HPDE6-E6E7 (cell line): ENCODE data around the gene EXOC4.

ENCODE experiments used
- DNase-seq: peaks from one replicate; pipeline ENCODE4 v3.0.0; 2011; ENCODE audit warnings: missing footprints; ENCODE audit errors: extremely low spot score

Gene EXOC4

GRCh38 chr7:133824132-133824531 is 571.3 kb downstream of the EXOC4 start:
- no peak for DNase-seq

GRCh38 chr7:133827707-133828623 is 575.1 kb downstream of the EXOC4 start:
- peak; percentile 12 for DNase-seq

- no peak for DNase-seq
These were observed 576.0 kb downstream of the EXOC4 start for GRCh38 chr7:133828906-133829305.

DNA sequence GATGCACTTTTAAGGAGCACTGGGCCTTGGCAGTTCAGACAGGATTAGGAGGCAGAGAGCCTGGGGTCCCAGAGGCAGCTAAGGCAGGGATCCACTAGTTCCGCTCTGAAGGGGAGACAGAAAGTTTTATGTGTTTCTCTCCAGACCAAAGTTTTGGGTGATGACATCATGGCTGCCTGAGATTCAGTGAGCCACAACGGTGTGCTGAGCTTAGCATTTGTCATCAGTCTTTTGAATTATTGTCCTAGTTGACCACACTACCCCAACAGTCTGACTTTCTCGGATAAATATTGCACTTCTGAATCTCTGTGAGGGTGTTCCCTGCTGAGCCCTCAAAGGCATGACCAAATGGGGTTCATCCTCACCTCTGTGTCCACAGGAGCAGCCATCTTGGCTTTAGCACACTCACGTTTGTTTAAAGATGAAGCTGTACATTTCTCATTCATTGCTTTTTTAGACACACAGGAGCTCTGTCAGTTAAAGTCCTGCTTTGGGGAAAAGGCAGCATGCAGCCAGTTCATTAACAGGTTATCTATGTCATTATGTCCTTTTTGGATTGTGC is 576.5 kb downstream of the EXOC4 start:
- no peak for DNase-seq

DNA sequence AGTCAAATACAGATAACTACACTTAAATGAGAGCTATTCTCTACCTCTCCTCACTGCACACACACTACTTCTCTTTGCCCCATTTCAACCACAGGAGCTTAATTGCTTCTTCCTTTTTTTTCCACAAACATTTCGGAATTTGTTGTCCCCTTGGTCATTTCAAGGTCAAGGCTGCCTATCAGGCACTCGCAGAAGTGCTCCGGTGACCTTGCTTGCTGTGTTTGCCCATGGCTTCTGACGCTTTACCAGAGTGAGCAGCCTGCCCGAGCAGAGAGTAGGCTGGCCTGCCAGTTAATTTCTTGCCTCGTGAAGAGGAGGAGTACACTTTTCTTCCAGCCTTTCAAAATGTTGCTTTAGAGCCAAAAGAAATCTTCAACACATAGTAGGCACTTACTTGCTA is 577.2 kb downstream of the EXOC4 start:
- DNase-seq: no peak

- DNase-seq: no peak
These were observed 583.8 kb downstream of the EXOC4 start for GRCh38 chr7:133836666-133837065.

- DNase-seq: no peak
These were observed 584.3 kb downstream of the EXOC4 start for GRCh38 chr7:133837224-133837623.

GRCh38 chr7:133839121-133839520 is 586.2 kb downstream of the EXOC4 start:
- no peak for DNase-seq

GRCh38 chr7:133843341-133843740 is 590.5 kb downstream of the EXOC4 start:
- DNase-seq: no peak

DNA sequence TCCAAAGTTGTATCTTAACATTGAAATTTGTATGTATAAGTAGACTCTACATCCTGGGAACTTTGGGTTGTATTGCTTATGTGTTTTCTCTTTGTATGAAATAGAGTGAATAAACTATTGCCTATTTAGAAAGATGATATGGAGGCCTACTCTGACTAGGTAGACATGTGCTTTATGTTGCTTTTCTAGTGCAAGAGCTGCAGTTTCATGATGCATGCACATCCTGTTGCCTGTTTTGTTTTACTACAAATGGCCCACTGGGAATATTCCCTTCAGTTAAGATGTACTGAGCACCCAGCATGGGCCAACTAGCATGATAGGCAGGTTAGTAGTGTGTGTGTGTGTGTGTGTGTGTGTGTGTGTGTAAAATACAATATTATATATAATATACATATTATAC is 592.1 kb downstream of the EXOC4 start:
- no peak for DNase-seq

DNA sequence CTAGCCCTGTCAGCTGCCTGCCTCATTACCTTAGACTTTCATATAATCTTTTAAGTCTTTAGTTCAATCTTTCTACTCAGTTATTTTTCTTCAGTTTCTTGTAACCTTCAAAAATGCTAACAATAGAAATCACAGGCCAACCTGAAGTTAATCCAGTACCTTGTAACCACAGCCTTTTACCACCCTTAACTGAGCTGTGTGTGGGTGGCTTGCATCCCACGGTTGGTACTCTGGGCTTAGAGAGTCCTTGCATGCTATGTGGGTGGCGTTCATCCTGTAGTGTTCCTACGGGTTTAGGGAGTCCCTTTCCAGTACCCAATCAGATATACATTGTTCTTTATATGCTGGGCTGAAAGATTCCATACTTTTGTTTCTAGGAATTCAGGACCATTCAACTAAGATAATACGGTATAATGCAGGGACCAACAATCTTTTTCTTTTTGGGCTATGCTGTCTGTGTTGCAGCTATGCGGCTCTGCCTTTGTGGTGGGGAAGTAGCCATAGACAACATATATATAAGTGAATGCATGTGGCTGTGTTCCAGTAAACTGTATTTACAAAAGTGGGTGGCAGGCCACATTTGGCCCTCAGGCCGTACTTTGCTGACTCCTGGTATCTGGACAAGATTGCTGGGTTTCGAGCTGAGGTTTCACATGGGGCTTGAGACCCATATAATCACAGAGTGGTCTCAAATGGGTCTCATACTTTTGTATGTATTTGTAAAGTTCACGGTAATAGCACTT is 593.5 kb downstream of the EXOC4 start:
- DNase-seq: no peak

DNA sequence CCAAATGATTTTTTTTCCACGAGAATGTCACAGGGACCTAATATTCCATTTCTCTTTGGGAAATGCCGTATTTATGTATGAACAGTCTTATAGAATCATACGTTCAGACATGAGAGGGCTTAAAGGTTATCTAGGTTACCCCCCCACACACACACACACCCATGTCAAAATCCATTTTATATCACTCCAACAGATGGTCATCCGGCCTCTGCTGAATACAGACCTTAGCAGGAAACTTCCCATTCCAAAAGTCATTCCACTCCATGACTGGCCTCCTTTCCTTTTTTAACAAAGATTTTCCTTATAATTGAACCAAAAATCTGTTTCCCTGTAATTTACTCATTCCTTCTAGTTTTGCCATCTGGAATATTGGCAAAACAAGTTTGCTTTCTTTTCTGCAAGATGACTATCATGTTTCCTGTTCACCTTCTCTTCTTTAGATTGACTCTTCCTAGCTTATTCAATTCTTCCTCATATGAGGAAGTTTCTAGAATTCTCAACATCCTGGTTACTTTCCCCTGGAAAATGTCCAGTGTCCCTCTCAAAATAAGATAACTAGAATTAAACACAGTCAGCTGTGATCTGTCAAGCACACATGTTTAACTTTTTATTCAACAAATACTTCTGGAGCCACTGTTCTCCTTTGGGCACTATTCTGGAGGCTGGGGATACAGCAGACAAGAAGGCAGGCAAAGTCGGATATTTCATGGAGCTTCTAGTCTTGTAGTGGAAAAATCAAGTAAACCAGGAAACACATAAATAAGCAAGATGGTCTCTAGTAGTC is 597.8 kb downstream of the EXOC4 start:
- DNase-seq: no peak

DNA sequence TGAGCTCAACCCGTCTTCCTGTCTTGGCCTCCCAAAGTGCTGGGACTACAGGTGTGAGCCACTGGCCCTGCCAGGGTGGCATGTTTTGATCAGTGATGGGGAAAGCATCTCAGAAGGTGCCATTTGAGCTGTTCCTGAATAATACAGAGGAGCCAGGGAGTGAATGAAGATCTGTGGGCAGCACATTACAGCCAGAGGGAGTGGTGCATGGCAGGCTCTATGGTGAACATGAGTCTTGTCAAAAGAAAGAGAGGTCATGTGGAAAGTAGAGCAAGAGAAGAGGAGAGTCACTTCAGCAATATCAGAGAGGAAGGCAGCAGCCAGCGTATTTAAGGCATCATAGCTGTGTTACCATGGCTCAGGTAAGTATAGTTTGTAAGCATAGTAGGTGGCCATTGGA is 598.5 kb downstream of the EXOC4 start:
- DNase-seq: no peak

GRCh38 chr7:133853706-133854276 is 600.9 kb downstream of the EXOC4 start:
- DNase-seq: peak; percentile 75

GRCh38 chr7:133854739-133855138 is 601.9 kb downstream of the EXOC4 start:
- DNase-seq: no peak

GRCh38 chr7:133857376-133858119 is 604.7 kb downstream of the EXOC4 start:
- no peak for DNase-seq

GRCh38 chr7:133858311-133858710 is 605.4 kb downstream of the EXOC4 start:
- DNase-seq: no peak

DNA sequence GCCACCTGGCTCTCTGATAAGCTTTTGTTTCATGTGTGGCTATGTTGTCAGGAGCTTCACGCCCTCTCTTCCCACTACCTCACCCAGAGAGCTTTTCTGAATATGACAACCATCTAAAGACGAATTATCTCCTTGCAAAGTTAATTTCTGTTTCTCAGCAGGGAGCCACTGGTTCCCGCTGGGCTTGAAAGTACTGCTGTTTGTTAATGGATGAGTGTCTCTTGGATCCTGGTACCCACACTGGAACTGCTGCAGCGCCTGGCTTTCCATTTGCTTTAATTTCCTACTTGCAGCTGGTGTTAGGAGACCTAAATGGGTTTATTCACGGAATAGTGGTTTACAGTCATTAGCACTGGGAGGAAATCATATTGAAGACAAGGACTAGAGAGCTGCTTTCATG is 606.4 kb downstream of the EXOC4 start:
- DNase-seq: no peak

GRCh38 chr7:133859871-133860450 is 607.1 kb downstream of the EXOC4 start:
- DNase-seq: no peak

DNA sequence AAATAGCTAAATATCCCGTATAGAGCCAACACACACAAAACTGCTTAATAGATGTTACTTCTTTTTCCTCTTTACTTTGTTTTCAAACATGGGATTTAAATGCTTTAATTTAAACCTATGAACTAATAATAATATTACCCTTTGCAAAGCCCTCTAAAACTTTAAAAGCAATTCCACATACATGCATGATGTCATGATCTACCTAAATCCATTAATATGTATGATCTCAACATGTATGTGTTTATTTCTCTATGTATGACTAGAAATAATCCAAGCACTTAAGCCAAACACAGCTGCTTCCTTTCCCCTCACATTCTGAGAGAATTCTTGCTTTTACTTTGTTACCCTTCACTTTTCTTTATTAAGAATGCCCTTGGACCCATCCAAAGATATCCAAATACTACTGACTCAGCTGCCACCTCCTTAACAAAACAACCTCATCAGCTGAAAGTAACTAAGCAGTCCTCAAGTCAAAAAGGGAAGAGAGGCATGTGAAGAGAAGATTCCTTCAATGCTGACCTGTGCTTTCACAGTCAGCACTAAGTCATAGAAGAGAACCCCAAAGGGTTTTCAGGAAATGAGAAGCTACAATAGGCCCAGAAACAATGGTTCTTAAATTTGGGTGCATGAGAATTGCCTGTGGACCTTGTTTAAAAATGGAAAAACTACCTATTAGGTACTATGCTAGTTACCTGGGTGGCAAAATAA is 607.9 kb downstream of the EXOC4 start:
- no peak for DNase-seq
